ENCODE measurements around the gene OSBPL5.

OSBPL5 gene

DNA sequence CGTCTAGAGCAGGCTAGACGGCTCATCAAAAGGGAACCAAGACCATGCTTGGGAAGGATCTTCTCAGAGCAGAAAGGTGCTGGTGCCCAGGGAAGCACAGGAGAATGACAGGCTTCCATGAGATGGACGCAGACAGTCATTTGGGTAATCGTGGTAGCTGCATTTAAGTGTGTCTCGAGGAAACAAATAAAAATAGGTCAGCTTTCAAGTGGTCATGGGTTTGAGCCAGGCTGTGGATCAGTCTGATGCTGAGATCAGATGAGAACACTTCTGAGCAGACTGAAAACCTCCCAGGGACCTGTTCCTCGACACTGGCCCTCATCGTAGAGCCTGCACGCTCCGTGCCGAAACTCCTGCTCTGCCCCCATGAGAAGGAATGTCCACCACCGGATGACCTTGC is 112.5 kb downstream of the OSBPL5 start:
- DNase-seq (ENCODE audit: low read depth in 2 of 2), result no peak

DNA sequence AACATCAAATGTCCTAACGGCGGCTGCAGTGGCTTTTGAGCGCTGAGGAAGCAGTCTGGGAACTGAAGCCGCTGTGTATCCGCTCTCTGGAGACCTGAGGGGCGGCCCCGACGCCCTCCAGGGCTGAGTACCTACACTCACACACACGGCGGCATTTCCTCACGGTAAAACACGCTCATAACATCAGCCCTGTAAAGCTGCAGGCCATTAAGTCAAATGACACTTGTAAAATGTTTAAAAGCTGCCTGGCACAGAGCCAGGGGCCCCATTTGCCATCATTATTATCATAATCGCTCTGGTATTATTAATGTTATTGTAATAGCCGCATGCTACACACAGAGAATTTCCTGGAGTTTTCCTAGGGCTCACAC is 113.0 kb downstream of the OSBPL5 start:
- no peak for DNase-seq (ENCODE audit: low read depth in 2 of 2)

DNA sequence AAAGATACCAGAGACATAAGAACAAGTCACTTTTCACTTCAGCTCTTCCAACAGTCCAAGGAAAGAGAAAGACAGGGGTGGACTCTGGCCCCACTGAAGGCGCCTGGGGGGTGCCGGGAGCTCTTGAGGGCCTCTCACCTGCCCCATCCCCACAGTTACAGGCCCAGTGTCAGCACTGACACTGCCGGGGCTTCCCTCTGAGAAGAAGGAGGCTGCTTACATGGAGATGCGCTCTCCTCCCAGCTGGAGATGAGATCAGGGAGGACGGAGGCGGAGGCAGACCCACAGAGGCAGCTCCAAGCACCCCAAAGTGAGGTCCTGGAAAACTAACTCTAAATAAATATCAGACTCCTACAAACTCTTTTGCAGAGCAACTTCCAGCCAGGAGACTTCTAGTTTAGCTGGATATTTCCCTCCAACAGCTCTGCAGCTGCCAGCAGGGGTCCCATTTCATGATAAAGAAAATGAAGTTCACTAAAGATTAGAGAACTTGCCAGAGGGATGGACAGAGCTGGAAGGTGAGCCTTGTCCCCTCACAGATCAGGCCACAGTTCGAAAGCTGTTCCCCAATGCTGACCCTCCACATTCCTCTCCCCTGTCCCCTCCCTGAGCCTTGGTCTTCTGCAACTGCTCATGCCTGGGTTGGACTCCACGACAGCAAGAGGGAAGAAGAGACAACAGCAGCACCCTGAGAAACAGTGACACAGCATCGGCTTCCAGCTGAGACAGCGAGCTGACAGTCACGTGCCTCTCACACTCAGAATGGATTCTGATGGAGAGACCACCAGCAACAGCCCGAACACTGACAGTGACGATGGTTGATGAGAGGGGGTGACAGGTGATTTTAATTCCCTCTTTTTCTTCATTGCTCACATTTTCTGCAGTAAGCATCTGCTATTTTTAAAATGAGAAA is 113.7 kb downstream of the OSBPL5 start:
- DNase-seq (ENCODE audit: low read depth in 2 of 2), result no peak

DNA sequence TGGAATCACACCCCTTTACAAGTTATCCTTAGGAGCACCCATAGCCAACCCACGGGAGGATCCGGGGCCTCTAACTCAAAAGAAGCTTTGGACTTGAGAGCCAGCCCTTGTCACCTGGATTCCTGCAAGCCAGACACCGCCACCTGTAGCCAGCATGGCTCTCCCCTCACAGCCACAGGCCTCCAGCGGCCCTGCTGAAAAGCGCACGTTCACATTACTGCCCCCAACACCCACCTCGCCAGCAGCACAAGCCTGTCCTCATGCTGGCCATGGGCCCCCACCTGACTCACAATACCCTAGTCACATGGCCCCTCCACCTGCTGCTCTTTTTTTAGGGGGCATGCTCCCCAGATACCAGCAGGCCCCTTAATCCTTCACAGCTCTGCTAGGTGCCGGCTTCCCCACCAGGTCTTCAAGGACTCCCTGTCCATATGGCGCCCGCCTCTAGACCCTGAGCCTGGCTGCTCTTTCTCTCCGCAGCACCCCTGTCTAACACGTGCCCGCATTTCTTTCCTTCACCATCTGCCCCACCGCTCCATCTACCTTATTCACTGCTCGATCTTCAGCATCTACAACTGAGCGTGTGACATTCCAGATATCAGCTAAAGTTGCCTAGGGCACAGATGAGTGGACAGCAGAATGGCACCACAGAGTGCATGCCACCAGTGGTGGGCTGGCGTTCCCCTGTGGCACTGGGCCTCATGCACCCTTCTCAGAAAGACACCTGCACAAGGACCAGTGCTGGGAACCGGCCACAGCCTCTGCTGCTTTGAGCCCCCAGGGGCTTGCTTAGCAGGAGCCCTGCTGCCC is 114.5 kb downstream of the OSBPL5 start:
- DNase-seq (ENCODE audit: low read depth in 2 of 2), result no peak

DNA sequence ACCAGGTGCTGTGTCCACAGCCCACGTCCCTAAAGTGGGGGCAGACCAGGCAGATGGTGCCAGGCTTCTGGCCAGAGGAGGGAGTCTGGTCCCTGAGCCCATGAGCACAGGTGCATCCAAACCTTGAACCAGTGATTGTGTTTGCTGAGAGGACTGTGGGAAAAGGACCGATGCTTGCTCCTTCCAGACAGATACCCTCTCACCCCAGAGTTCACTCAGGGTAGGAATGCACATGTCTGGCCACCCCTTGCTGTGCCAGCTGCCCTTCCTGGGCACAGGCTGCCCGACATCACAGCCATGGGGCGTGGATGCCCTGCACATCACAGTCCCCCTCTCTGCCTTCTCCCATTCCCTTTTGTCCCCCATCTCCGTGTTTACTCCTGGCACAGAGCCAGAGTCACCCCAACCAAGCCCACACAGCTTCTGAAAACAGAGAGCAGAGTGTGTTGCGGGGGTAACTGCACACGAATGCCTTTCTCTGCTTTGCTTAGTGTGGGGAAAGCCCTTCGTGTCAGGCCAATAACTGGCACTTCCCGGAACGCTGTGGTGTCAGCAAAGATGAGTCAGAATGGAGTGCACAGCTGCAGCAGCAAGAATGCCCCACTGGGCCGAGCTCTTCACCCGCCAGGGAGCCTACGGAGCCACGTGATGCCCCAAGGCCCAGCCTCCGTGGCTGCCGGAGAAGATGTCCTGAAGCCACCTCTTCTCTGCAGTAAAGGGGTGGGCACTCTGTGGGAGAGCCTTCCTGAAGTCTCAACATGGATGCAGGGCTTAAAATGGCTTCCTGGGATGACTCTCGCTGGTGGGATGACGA is 115.5 kb downstream of the OSBPL5 start:
- peak; percentile 41 to 49 for DNase-seq (ENCODE audit: low read depth in 2 of 2)

DNA sequence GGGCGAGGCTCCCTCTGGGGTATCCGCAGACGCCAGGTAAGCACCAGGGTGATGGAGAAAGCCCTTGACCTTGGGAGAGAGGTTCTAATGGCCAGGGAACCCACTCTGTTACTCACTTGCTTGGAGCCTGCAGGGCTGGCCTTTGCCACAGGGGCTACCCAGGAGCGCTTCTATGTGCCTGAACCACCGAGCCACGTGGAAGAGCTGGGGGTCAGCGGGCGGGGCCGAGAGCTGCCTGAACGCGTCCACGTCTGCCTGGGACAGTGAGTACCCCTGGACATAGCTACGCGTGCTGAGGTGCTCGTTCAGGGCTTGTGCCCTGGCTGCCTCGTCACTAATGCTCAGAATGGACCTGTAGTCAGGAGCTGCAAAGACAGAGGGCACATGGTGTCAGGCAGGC is 117.5 kb downstream of the OSBPL5 start:
- no peak for DNase-seq (ENCODE audit: low read depth in 2 of 2)

DNA sequence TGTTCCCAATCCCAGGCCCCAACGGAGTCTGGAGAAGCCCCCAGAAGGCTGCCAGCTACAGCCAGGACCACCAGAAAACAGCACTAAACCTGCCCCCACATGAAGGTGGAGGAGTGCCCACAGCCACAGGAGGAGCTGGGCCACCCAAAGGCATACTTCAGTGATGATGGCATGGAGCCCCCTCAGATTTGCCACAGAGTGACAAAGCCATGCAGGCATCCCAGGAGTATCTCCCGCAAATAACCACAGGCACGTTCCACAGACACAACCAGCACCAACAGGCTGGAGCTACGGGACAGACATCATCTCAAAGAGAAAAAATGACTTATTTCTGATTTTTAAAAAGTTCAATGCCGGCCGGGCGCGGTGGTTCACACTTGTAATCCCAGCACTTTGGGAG is 118.5 kb downstream of the OSBPL5 start:
- no peak for DNase-seq (ENCODE audit: low read depth in 2 of 2)

DNA sequence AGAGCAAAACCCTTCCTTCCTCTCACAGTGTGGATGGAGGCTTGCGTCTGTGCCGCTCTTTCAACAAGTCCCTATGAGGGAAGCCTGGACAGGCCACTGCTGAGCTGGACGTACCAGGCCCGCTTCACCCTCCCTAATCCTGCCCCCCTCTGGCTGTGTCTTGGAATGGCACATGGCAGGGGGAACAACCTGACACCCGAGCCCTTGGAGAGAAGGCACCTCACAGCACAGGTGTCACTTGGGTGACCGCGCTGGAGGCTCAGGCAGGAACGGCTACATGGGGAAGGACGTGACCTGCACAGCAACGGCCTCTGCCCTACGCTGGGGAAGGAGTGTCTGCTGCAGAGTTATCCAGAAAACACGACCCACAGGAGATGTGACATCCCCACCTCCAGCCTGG is 118.9 kb downstream of the OSBPL5 start:
- no peak for DNase-seq (ENCODE audit: low read depth in 2 of 2)

DNA sequence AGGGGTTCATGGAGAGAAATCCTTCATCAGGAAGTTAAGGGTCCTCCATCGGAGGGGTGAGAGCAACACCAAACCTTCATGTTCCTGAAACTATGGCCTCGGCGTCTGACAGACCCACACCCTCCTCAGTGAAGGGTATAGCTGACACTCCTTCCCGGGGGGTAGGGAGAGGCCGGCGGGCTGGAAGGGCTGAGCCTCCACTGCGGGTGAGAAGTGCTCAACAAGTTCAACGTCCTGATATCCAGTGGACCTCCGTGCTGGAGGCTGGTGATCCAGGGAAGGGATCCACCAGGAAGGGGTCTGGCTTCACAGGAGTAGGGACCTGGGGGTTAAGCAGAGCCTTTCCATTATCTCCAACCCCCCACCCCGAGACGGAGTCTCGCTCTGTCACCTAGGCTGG is 120.2 kb downstream of the OSBPL5 start:
- no peak for DNase-seq (ENCODE audit: low read depth in 2 of 2)

DNA sequence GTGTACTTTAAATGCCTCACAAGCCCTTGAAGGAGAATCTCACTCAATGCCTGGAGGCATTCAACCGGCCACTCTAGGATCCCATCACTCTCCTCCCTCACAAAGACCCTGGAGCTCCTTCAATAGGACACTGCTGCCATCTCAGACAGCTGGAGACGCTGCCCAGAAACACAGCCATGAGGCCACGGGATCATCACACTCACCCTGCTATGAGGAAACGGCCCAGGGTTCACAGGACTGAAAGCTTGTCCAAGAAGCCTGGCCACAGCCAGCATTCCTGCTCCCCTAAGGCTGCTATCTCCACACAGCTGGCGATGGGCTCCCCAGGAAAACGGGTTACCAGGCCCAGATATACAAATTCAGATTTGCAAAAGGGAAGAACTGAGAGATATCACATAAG is 121.1 kb downstream of the OSBPL5 start:
- no peak for DNase-seq (ENCODE audit: low read depth in 2 of 2)

DNA sequence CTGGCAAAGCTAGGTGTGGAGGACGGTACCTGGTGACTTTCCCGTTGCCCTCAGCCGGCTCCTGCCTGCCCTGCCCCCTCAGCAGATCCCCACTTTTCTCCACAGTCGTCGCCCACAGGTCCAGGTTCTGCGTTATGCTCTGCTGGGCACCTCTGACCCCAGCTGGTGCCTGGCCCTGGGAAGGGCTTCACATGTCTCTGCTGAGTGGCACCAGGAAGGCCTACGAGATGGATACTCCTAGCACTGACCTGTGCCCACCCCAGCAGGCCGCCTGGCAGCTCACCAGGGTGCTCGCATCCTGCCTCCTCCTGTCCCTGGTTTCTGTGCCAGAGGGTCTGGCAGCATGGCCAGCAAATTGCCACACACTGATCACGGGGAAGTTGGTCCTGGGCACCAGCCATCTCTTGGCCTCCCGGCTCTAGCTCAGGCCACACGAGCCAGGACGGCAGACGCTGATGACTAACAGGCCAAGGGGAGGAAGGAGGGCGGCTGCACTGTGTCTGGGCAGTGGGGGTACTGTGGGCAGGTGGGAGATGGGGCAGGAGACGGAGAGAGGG is 121.7 kb downstream of the OSBPL5 start:
- DNase-seq (ENCODE audit: low read depth in 2 of 2), result no peak

DNA sequence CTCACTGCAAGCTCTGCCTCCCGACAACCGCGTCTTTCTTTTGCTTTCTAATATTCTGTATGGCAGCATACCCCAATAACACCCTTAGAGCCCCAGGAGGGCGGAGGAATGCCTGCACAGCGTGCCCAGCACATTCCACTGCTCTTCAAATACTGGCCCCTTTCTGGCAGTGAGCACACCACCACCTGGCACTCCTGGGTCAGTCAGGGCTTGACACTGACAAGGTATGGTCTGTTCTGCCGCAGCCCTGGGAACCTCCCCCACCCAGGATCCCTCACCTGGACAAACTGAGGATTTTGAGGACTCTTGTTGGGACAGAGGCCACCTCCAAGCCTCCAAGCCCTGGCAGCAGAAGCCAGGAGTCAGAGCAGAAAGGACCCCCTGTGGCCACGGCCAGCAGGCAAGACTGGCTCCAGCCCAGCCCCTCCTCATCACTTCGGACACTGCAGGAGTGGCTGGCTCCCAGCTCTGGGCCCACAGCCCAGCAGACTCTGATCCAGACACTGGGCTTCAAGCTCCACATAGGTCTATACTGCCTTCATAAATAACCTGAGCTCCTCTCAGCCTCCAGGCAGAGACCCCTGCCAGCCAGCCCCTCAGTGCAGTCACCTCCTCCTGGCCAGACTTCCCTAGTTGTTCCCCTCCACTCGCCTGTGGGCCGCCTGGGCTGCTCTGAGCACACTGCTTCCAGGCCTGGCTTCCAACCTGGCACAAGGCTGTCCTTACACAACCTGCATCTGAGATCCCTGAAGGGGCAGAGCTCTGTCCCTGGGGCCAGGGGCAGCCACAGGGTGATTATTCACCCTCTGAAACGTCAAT is 122.4 kb downstream of the OSBPL5 start:
- no peak for DNase-seq (ENCODE audit: low read depth in 2 of 2)

DNA sequence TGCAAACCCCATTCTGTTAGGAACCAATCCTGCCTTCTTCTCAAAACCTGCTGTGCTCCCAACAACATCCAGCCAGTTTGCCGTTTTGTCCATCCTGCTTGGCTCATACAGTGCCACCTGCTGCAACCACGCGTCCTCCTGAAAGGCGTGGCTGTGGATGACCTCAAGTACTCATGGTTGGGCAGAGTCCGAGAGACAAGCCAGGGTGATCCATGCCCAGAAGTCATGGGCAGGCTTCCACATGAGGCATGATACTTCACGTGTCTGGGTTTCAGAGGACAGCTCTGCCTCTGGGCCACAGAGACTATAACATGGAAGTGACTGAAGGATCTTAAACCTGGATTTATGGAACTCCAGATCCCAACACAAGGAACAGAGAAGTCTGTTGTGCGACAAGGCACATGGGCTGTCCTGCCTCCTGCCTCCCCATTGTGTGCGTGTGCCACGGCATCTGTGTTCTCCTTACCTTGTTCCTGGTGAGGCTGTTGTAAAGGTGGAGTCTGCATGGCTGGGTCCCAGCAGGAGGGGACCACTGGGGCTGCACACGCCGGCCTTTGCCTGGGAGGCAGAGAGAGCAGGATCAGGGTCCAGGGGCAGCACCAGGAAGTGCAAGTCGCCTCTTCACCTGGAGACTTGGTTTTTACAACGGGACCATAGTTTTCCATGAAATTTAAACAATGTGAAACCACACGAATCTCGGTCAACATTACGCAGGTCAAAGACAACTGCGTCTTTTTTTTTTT is 123.2 kb downstream of the OSBPL5 start:
- DNase-seq (ENCODE audit: low read depth in 2 of 2), result no peak

DNA sequence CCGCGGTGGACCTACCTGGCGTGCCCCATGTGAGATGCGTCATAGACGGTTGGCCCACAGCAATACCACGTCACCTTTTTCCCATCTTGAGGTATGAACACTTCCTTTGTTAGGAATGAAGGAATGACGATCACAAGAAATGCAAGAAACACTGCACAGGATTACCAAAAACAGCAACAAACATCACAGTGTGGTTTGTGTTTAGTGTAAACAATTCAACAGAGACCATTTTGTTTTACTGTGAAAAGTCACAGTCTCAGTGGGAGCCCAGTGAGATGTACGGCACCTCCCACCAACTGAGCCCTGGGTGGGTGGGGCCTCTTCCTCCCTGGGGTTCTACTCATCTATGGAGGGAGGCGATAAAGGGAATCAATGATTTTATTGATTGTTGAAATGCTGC is 124.2 kb downstream of the OSBPL5 start:
- DNase-seq (ENCODE audit: low read depth in 2 of 2), result no peak

DNA sequence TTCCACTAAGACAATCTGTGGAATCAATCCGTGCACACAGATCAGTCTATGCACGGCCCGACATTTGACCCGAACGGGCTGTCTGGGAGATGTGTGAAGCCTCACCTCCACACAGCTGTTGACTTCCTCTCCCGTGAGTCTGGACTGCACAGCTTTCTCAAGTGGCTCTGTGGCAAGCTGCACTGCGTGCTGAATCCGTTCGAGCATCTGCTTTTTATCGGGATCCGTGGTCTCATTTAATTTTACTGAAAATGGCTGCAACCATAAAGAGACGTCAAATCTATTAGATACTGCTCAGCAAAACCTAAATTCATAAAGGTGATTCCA is 127.2 kb downstream of the OSBPL5 start:
- DNase-seq (ENCODE audit: low read depth in 2 of 2), result no peak
